Measurements from ENCODE around the gene ENTHD1.
"Not testable (repeated sequence)": the region's sequence is repeated elsewhere in the genome, so short reads cannot be mapped to it uniquely, and the experiment has no call there.

ENTHD1 gene

DNA sequence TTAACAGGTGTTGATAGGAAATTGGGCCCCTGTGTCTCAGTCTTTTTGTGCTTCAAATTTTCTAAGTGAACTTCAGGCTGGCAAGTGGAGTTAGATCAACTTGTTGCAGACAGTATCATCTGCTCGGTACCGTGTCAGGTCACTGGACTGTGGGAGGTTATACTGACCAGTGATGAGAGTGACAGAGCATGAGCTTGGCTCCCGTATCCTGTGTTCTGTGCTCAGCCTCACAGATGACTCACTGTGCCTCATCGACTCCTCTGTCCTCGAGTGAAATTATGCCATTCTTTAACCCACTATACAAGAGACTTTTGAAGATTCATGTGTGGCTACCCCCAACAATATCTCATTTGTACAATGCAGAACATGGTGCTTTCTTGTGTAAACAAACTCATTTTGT, 15.2 kb upstream of the ENTHD1 start:
- H3K4me3 ChIP-seq (ENCODE audit: low read depth, low read length): no peak overlapping the region
- TF ChIP-seq, protein P1, sequence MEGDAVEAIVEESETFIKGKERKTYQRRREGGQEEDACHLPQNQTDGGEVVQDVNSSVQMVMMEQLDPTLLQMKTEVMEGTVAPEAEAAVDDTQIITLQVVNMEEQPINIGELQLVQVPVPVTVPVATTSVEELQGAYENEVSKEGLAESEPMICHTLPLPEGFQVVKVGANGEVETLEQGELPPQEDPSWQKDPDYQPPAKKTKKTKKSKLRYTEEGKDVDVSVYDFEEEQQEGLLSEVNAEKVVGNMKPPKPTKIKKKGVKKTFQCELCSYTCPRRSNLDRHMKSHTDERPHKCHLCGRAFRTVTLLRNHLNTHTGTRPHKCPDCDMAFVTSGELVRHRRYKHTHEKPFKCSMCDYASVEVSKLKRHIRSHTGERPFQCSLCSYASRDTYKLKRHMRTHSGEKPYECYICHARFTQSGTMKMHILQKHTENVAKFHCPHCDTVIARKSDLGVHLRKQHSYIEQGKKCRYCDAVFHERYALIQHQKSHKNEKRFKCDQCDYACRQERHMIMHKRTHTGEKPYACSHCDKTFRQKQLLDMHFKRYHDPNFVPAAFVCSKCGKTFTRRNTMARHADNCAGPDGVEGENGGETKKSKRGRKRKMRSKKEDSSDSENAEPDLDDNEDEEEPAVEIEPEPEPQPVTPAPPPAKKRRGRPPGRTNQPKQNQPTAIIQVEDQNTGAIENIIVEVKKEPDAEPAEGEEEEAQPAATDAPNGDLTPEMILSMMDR (IDR thresholded peaks at IDR 0.05; ENCODE audit: borderline replicate concordance, insufficient read depth, low read depth, low read length): no peak

DNA sequence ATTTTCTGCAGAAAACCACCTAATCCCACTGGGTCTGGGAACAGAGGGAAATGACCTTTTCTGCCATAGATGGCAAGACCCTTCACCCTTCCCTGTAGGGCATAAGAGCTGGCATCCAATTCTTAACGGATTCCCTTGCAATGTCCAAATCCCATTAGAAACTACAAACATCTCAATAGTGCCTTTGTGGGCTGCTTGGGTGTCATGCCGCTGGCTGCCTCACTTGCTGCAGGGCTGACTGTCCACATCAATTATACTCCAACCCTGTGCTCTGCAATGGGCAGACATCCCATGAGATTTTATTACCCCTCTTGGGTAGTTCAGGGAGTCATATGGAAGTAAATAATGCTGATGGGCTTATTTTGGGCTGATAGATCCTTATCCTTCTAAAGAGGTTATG, 14.6 kb upstream of the ENTHD1 start:
- TF ChIP-seq, protein P1 (IDR thresholded peaks at IDR 0.05; ENCODE audit: borderline replicate concordance, insufficient read depth, low read depth, low read length): no peak
- H3K4me3 ChIP-seq (ENCODE audit: low read depth, low read length): no peak overlapping the region

DNA sequence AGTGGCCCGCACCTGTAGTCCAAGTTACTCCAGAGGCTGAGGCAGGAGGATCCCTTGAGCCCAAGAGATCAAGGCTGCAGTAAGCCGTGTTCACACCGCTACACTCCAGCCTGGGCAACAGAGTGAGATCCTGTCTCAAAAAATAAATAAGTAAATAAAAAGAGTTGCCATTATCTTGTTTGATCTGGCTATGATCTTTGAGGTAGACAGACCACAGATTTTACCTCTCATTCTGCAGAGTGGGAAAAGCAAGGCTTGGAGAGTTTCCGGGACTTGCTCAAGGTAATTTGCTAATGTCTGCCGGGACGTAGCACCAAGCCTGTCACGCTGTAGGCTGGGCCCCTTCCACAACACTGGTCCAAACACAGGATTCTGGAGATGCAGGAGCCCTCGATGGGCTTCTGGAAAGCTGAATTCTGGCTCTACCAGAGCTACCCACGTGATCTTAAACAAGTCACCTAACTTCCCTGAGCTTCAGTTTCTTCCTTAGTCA, 14.1 kb upstream of the ENTHD1 start:
- TF ChIP-seq, protein P1 (IDR thresholded peaks at IDR 0.05; ENCODE audit: borderline replicate concordance, insufficient read depth, low read depth, low read length): no peak
- H3K4me3 ChIP-seq (ENCODE audit: low read depth, low read length): no peak overlapping the region

DNA sequence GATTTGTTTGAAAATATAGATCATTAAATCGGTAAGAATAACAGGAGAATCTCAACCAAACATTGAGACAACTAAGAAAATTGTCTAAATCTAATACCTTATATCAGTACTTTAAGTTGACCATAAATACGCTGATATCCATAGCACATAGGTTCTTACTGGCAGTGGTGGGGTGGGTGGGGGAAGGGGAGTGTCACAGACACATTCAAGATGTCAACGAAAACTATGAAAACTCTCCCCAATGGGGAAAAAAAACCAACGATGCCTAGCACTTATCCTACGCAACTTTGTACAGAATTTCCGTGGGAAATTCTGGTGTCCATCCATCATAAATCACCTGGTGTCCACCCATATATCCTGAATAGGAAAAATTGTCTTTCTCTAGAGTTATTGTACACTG, 13.5 kb upstream of the ENTHD1 start:
- TF ChIP-seq, protein P1 (IDR thresholded peaks at IDR 0.05; ENCODE audit: borderline replicate concordance, insufficient read depth, low read depth, low read length): no peak
- no peak overlapping the region for H3K4me3 ChIP-seq (ENCODE audit: low read depth, low read length)

DNA sequence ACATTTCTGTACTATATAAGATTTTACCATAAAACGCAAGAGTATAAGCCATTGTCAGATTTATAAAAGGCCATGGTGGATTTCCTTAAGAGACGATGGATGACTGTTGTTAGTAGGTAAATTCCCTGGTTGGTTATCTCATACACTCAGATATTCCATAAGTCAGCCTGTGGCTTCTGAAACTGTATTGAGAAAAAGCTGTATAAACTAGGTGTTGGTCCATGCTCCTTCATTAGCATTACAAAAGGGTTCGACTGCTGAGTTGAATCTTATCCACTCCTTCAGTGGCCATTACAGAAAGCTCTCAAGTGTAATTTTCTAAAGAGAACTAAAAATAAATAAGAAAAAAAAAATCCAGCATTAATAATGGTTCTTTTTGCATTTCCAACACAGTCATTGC, 12.6 kb upstream of the ENTHD1 start:
- H3K4me3 ChIP-seq (ENCODE audit: low read depth, low read length): no peak overlapping the region
- TF ChIP-seq, protein P1 (IDR thresholded peaks at IDR 0.05; ENCODE audit: borderline replicate concordance, insufficient read depth, low read depth, low read length): no peak

DNA sequence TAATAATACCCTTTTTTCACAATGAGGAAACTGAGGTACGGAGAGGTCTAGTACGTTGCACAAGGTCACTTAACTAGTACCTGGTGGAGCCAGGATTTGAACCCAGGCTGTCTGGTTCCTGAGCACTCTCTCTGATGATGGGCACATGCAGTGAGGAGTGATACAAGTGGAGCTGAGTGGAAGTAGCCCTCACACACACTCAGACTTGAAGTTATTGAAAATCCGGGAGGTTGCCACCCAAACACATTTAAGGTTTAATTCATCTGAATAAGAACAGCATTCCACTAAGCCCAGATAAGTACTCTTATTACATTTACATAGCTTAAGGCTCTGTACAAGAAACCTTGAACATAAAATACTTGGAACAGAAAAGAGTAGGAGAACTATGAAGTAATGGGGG, 12.1 kb upstream of the ENTHD1 start:
- TF ChIP-seq, protein P1 (IDR thresholded peaks at IDR 0.05; ENCODE audit: borderline replicate concordance, insufficient read depth, low read depth, low read length): no peak
- H3K4me3 ChIP-seq (ENCODE audit: low read depth, low read length): no peak overlapping the region

DNA sequence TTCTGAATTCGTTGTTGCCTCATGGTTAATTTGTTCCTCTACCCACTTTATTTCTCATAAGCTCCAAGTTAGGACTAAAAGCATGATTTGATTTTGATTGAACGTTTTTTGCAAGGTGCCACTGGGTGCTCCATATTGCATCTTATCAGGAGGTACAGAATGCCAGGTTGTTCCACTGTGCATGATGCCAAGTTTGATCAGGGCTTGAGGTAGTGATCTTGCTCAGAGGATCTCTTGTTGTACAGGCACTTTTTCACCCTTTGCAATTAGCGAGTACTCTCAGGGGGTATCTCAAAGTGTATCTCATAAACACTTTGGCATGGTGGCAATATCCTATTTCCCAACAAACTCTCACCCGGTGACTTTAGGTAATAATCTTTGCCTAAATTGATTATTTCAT, 11.3 kb upstream of the ENTHD1 start:
- no peak overlapping the region for H3K4me3 ChIP-seq (ENCODE audit: low read depth, low read length)
- TF ChIP-seq, protein P1 (IDR thresholded peaks at IDR 0.05; ENCODE audit: borderline replicate concordance, insufficient read depth, low read depth, low read length): no peak

DNA sequence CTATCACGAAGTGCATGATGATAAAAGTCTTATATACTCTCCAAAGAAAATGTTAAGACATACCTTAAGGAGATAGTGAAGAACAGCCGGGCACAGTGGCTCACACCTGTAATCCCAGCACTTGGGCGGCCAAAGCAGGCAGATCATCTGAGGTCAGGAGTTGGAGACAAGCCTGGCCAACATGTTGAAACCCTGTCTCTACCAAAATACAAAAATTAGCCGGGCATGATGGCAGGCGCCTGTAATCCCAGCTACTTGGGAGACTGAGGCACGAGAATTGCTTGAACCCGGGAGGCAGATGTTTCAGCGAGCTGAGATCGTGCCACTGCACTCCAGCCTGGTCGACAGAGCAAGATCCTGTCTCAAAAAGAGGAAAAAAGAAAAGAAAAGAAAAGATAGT, 10.5 kb upstream of the ENTHD1 start:
- H3K4me3 ChIP-seq (ENCODE audit: low read depth, low read length): not testable (repeated sequence)
